Naive thymus-derived CD4-positive, alpha-beta T cell (primary cell): ENCODE measurements around the gene POU2F2. TPM values are rescaled to one million over a fixed set of nuclear protein-coding genes. Genes with fewer than 3 reads are reported as not detected.
A peak's percentile ranks its signal among the peaks of the same experiment; 100 is the strongest.

ENCODE experiments used
- ATAC-seq: fragments of 150-1000 bp; cut with Tn5 transposase; 2 replicates; pipeline ENCODE4 v1.10.0; 2021; ENCODE audit warnings: mild to moderate bottlenecking, moderate library complexity
- CTCF ChIA-PET: fragments of 350-600 bp; sonication (Branson Sonifier 250); formaldehyde crosslinking; loops from one replicate; lab custom pipeline; 2021; ENCODE audit warnings: antibody characterized with exemption; lab: Charles Lee
- POLR2A ChIA-PET: fragments of 350-600 bp; sonication (Branson Sonifier 250); formaldehyde crosslinking; loops from one replicate; lab custom pipeline; 2021; ENCODE audit warnings: antibody characterized with exemption, inconsistent platforms; lab: Charles Lee
- DNase-seq, 9 donors: peaks; one replicate each; pipeline versions ENCODE4 v3.0.0 to v3.0.0-alpha.2; 2020 to 2022; ENCODE audit warnings: mixed read lengths in 1 of 9
- H3K27ac ChIP-seq: one replicate; pipeline ENCODE4 v1.7.0; 2013; ENCODE audit warnings: mild to moderate bottlenecking, low read depth, low read length, moderate library complexity
- H3K27me3 ChIP-seq, 2 donors: one replicate each; pipeline ENCODE4 v1.7.0; 2013; ENCODE audit warnings: low read length in 2 of 2, mild to moderate bottlenecking in 2 of 2, moderate library complexity in 2 of 2; ENCODE audit not compliant: control insufficient read depth in 2 of 2, insufficient read depth in 2 of 2
- H3K36me3 ChIP-seq, 3 experiments: 1 replicate in 2 of 3; 2 replicates in 1 of 3; pipeline ENCODE4 v1.7.0; 2013; ENCODE audit warnings: low read length in 3 of 3, mild to moderate bottlenecking in 3 of 3, moderate library complexity in 1 of 3; ENCODE audit not compliant: insufficient read depth in 3 of 3, control insufficient read depth in 2 of 3
- H3K4me1 ChIP-seq, 2 donors: one replicate each; pipeline ENCODE4 v1.7.0; 2013; ENCODE audit warnings: low read length in 2 of 2, mild to moderate bottlenecking in 2 of 2, moderate library complexity in 1 of 2; ENCODE audit not compliant: control insufficient read depth in 2 of 2, insufficient read depth in 2 of 2
- H3K4me3 ChIP-seq: 2 replicates; pipeline ENCODE4 v1.7.0; 2013; ENCODE audit warnings: mild to moderate bottlenecking, low read length
- H3K9me3 ChIP-seq, 3 experiments: 1 replicate in 2 of 3; 2 replicates in 1 of 3; pipeline ENCODE4 v1.7.0; 2013; ENCODE audit warnings: low read length in 3 of 3; ENCODE audit not compliant: control insufficient read depth in 2 of 3
- H3K27ac Mint-ChIP-seq, 9 donors: one replicate each; pipeline ENCODE4 v1.8.0; 2020 to 2022; ENCODE audit warnings: mixed read lengths in 9 of 9, mild to moderate bottlenecking in 8 of 9, moderate library complexity in 5 of 9, inconsistent platforms in 2 of 9
- H3K27me3 Mint-ChIP-seq, 5 donors: one replicate each; pipeline ENCODE4 v1.8.0; 2021 to 2022; ENCODE audit warnings: mixed read lengths in 5 of 5, mild to moderate bottlenecking in 1 of 5
- H3K36me3 Mint-ChIP-seq, 5 donors: one replicate each; pipeline ENCODE4 v1.8.0; 2020 to 2022; ENCODE audit warnings: mixed read lengths in 5 of 5, mild to moderate bottlenecking in 3 of 5, inconsistent platforms in 1 of 5
- H3K4me1 Mint-ChIP-seq, 7 donors: one replicate each; pipeline ENCODE4 v1.8.0; 2020 to 2022; ENCODE audit warnings: mixed read lengths in 7 of 7, mild to moderate bottlenecking in 3 of 7, inconsistent platforms in 1 of 7
- H3K4me3 Mint-ChIP-seq, 10 donors: one replicate each; pipeline ENCODE4 v1.8.0; 2020 to 2022; ENCODE audit warnings: mild to moderate bottlenecking in 10 of 10, mixed read lengths in 10 of 10, moderate library complexity in 6 of 10, inconsistent platforms in 2 of 10
- H3K9me3 Mint-ChIP-seq, 11 donors: one replicate each; pipeline ENCODE4 v1.8.0; 2020 to 2022; ENCODE audit warnings: mixed read lengths in 11 of 11, mild to moderate bottlenecking in 4 of 11, inconsistent platforms in 1 of 11, moderate library complexity in 1 of 11
- intact Hi-C, 2 donors: fragments of 100-400 bp; cut with micrococcal nuclease; formaldehyde crosslinking; loops; one replicate each; pipeline ENCODE4 v1.15.1; 2023
- polyA plus RNA-seq, 2 donors: library from polyadenylated mRNA; unstranded; fragments of 300-500 nt; fragmentation: Illumina TruSeq; gene quantifications; one replicate each; pipeline ENCODE4 v1.2.3, GENCODE V29; 2021
- total RNA-seq, 6 experiments: library from RNA in 5 of 6; stranded (reverse) in 5 of 6; gene quantifications; 1 replicate in 5 of 6; 2 replicates in 1 of 6; pipeline ENCODE4 v1.2.3 and lab custom pipeline; 2021 to 2026

The POU2F2 gene
- total and polyA plus RNA-seq, 7 experiments from 2014 or later = 2.2 to 91.3 (median 33.4) TPM

GRCh38 chr19:42075616-42076379 lies 56.4 kb downstream of the POU2F2 start, which contains the start of gene ZNF574:
Gene ZNF574, plus strand, starts transcription at chr19:42076166. Its CDS starts 2,441 bp downstream, at chr19:42078607.
- peaks cover 26 to 44% (median 38%) of the 10 kb centered on the region in 7 donors for H3K4me1 Mint-ChIP-seq

GRCh38 chr19:42075364-42075615 lies 57.0 kb downstream of the POU2F2 start:
- no peaks in the 10 kb centered on the region for H3K9me3 Mint-ChIP-seq
- peaks cover 19 to 24% of the 10 kb centered on the region in 2 donors for H3K4me1 ChIP-seq
- H3K9me3 ChIP-seq = no peaks in the 10 kb centered on the region
- peaks cover 0 to 25% (median 0%) of the 10 kb centered on the region in 3 experiments for H3K36me3 ChIP-seq
- H3K27me3 ChIP-seq = no peaks in the 10 kb centered on the region
- H3K27ac ChIP-seq = peak overlapping the region; percentile 97
- H3K27ac Mint-ChIP-seq = peak overlapping the region; percentile 99 to 100 (median 100)
- ChIA-PET POLR2A (no interaction called here), CTCF (no interaction called here)
- H3K4me3 ChIP-seq = peak overlapping the region; percentile 70
- H3K36me3 Mint-ChIP-seq = peaks cover 0 to 12% (median 0%) of the 10 kb centered on the region in 5 donors
- peak overlapping the region; percentile 92 to 100 (median 98) for H3K4me3 Mint-ChIP-seq
- peak; percentile 0 for ATAC-seq
- H3K27me3 Mint-ChIP-seq = peaks cover 0 to 18% (median 3%) of the 10 kb centered on the region in 5 donors
- intact Hi-C loops = loop anchor here (1.0 to 10.0 kb wide), 8 partner anchors 57 to 347 kb away; partner anchors contain the start of genes ARHGEF1 (in 2 of the 2), ATP1A3 (in 1 of the 2), POU2F2 (in 1 of the 2) and RABAC1 (in 1 of the 2)
- H3K4me1 Mint-ChIP-seq = peaks cover 26 to 49% (median 38%) of the 10 kb centered on the region in 7 donors
- DNase-seq = peak in 1 of 9 donors; percentile 15

More at GRCh38 chr19:42075616-42076379, 56.4 kb downstream of the POU2F2 start, which contains the start of gene ZNF574:
- peaks cover 19 to 24% of the 10 kb centered on the region in 2 donors for H3K4me1 ChIP-seq
- DNase-seq = peak; percentile 91 to 99 (median 98)
- H3K27me3 Mint-ChIP-seq = peaks cover 0 to 13% (median 0%) of the 10 kb centered on the region in 5 donors
- ChIA-PET POLR2A (interaction anchor here (0.5 to 1.7 kb wide), 10 partner anchors 9 to 1728 kb away, joined by 3 to 6 read pairs (median 3); partner anchors contain the start of genes C19orf47 and PLD3), CTCF (interaction anchor here (0.6 kb wide), 1 partner anchor 1762 kb away, joined by 3 read pairs; no protein-coding TSS in a partner anchor)
- H3K9me3 Mint-ChIP-seq = no peaks in the 10 kb centered on the region
- H3K27ac ChIP-seq = peak within 1 kb of the TSS; percentile 97
- peak within 1 kb of the TSS; percentile 92 to 100 (median 98) for H3K4me3 Mint-ChIP-seq
- ATAC-seq = peak; percentile 98
- peak within 1 kb of the TSS; percentile 99 to 100 (median 100) for H3K27ac Mint-ChIP-seq
- H3K36me3 Mint-ChIP-seq = peaks cover 0 to 13% (median 0%) of the 10 kb centered on the region in 5 donors
- no peaks in the 10 kb centered on the region for H3K27me3 ChIP-seq
- peak within 1 kb of the TSS; percentile 70 for H3K4me3 ChIP-seq
- no peaks in the 10 kb centered on the region for H3K9me3 ChIP-seq
- H3K36me3 ChIP-seq = peaks cover 0 to 30% (median 0%) of the 10 kb centered on the region in 3 experiments
- intact Hi-C loops = loop anchor here (1.0 to 10.0 kb wide), 13 partner anchors 57 to 347 kb away; partner anchors contain the start of genes ARHGEF1 (in 2 of the 2), MEGF8 (in 2 of the 2), POU2F2 (in 2 of the 2) and RABAC1 (in 2 of the 2)

- Histone ChIP-seq H3K27ac (peak overlapping the region; percentile 97), H3K27me3 (no peaks in the 10 kb centered on the region), H3K4me1 (peaks cover 19 to 24% of the 10 kb centered on the region in 2 donors), H3K4me3 (peak overlapping the region; percentile 70), H3K36me3 (peaks cover 0 to 20% (median 0%) of the 10 kb centered on the region in 3 experiments), H3K9me3 (no peaks in the 10 kb centered on the region)
- ChIA-PET CTCF (no interaction called here), POLR2A (no interaction called here)
- Mint-ChIP-seq H3K4me3 (peak overlapping the region; percentile 92 to 100 (median 98)), H3K9me3 (no peaks in the 10 kb centered on the region), H3K36me3 (peaks cover 0 to 10% (median 0%) of the 10 kb centered on the region in 5 donors), H3K27ac (peak overlapping the region; percentile 99 to 100 (median 100)), H3K4me1 (peaks cover 26 to 50% (median 38%) of the 10 kb centered on the region in 7 donors), H3K27me3 (peaks cover 0 to 21% (median 4%) of the 10 kb centered on the region in 5 donors)
- no peak for ATAC-seq
- DNase-seq = peak in 3 of 9 donors; percentile 11 to 45 (median 21)
- intact Hi-C loops = loop anchor here (1.0 to 10.0 kb wide), 8 partner anchors 58 to 348 kb away; partner anchors contain the start of genes ARHGEF1 (in 2 of the 2), ATP1A3 (in 1 of the 2), POU2F2 (in 1 of the 2) and RABAC1 (in 1 of the 2)
Observed at GRCh38 chr19:42074513-42075363, 57.5 kb downstream of the POU2F2 start.

GRCh38 chr19:42071247-42071646 lies 61.0 kb downstream of the POU2F2 start:
- H3K27me3 Mint-ChIP-seq = peaks cover 0 to 22% (median 4%) of the 10 kb centered on the region in 5 donors
- no peaks in the 10 kb centered on the region for H3K9me3 Mint-ChIP-seq
- ATAC-seq = no peak
- peaks cover 7 to 29% (median 18%) of the 10 kb centered on the region in 7 donors for H3K4me1 Mint-ChIP-seq
- H3K4me3 Mint-ChIP-seq = no peak overlapping the region
- no peak for DNase-seq
- POLR2A ChIA-PET = no interaction called here
- H3K36me3 Mint-ChIP-seq = peaks cover 0 to 4% (median 0%) of the 10 kb centered on the region in 5 donors
- H3K36me3 ChIP-seq = no peaks in the 10 kb centered on the region
- peaks cover 0 to 2% of the 10 kb centered on the region in 2 donors for H3K27me3 ChIP-seq
- H3K4me1 ChIP-seq = peaks cover 6 to 8% of the 10 kb centered on the region in 2 donors
- H3K4me3 ChIP-seq = no peak overlapping the region
- CTCF ChIA-PET = interaction anchor here (0.5 kb wide), 1 partner anchor 26 kb away, joined by 3 read pairs; no protein-coding TSS in a partner anchor
- peak overlapping the region in 1 of 9 donors; percentile 11 for H3K27ac Mint-ChIP-seq
- no peaks in the 10 kb centered on the region for H3K9me3 ChIP-seq
- H3K27ac ChIP-seq = no peak overlapping the region
- intact Hi-C loops = loop anchor here (10.0 kb wide), 1 partner anchor 186 kb away; the partner anchor contains the start of gene ARHGEF1 (in 2 of the 2)

GRCh38 chr19:42069619-42070351 lies 62.5 kb downstream of the POU2F2 start, which contains the start of gene GRIK5:
Gene GRIK5, minus strand, starts transcription at chr19:42070206. Its CDS starts 4,436 bp downstream, at chr19:42065770.
- H3K9me3 Mint-ChIP-seq = no peaks in the 10 kb centered on the region
- intact Hi-C loops = loop anchor here (10.0 kb wide), 1 partner anchor 185 kb away; the partner anchor contains the start of gene ARHGEF1 (in 2 of the 2)
- peak; percentile 36 for ATAC-seq
- Histone ChIP-seq H3K27me3 (peaks cover 0 to 2% of the 10 kb centered on the region in 2 donors), H3K9me3 (no peaks in the 10 kb centered on the region), H3K36me3 (no peaks in the 10 kb centered on the region), H3K27ac (no peak within 1 kb of the TSS), H3K4me1 (peaks cover 0 to 2% of the 10 kb centered on the region in 2 donors), H3K4me3 (no peak within 1 kb of the TSS)
- H3K4me3 Mint-ChIP-seq = peak within 1 kb of the TSS in 5 of 10 donors; percentile 4 to 43 (median 13)
- CTCF ChIA-PET = no interaction called here
- POLR2A ChIA-PET = no interaction called here
- peak in 1 of 9 donors; percentile 18 for DNase-seq
- peaks cover 0 to 16% (median 9%) of the 10 kb centered on the region in 7 donors for H3K4me1 Mint-ChIP-seq
- no peaks in the 10 kb centered on the region for H3K36me3 Mint-ChIP-seq
- peaks cover 0 to 20% (median 4%) of the 10 kb centered on the region in 5 donors for H3K27me3 Mint-ChIP-seq
- H3K27ac Mint-ChIP-seq = peak within 1 kb of the TSS in 2 of 9 donors; percentile 45 to 65
